Uterus (tissue), 4 donors: ENCODE results near the gene FCHSD2. TPM values are rescaled to one million over a fixed set of nuclear protein-coding genes. Genes with fewer than 3 reads are reported as not detected.

ENCODE experiments used
- DNase-seq, 2 donors: peaks; one replicate each; pipeline ENCODE4 v3.0.0-alpha.2; 2019 to 2020
- H3K27ac ChIP-seq, 2 donors: fragments of 200-600 bp; sonication (generic); 1 replicate in 1 of 2; 2 replicates in 1 of 2; pipeline ENCODE4 v1.5.1; 2016 to 2018
- H3K27me3 ChIP-seq, 2 donors: fragments of 200-600 bp; sonication (generic); one replicate each; pipeline ENCODE4 v1.5.1; 2018 to 2019; ENCODE audit warnings: control low read depth in 1 of 2
- H3K36me3 ChIP-seq, 2 donors: fragments of 200-600 bp; sonication (generic); one replicate each; pipeline ENCODE4 v1.5.1; 2019; ENCODE audit warnings: control low read depth in 1 of 2
- H3K4me1 ChIP-seq, 2 donors: fragments of 200-600 bp; sonication (generic); one replicate each; pipeline ENCODE4 v1.5.1; 2018 to 2019; ENCODE audit warnings: control low read depth in 1 of 2
- H3K4me3 ChIP-seq, 2 donors: fragments of 200-600 bp; sonication (generic); 1 replicate in 1 of 2; 2 replicates in 1 of 2; pipeline ENCODE4 v1.5.1; 2018 to 2019; ENCODE audit warnings: mild to moderate bottlenecking in 1 of 2
- H3K9me3 ChIP-seq, 2 donors: fragments of 200-600 bp; sonication (generic); one replicate each; pipeline ENCODE4 v1.5.1; 2019; ENCODE audit warnings: control low read depth in 1 of 2
- CTCF ChIP-seq, 4 experiments: fragments of 200-600 bp in 2 of 4; fragments of 450-650 bp in 2 of 4; sonication (generic) in 2 of 4; IDR thresholded peaks; one replicate each; pipeline ENCODE4 v1.5.1; 2016 to 2019; ENCODE audit warnings: antibody characterized with exemption in 4 of 4, mild to moderate bottlenecking in 2 of 4, moderate library complexity in 1 of 4
- POLR2A ChIP-seq, 2 donors: fragments of 450-650 bp; IDR thresholded peaks; one replicate each; pipeline ENCODE4 v1.6.1; 2016; ENCODE audit warnings: antibody characterized with exemption in 2 of 2, mild to moderate bottlenecking in 1 of 2, moderate library complexity in 1 of 2
- intact Hi-C: fragments of 100-400 bp; cut with DNase I; formaldehyde crosslinking; loops from one replicate; pipeline ENCODE4 v1.15.1; 2023; ENCODE audit warnings: low total_unique reads
- total RNA-seq, 4 donors: library from RNA; depleted of rRNA in 3 of 4; stranded (reverse); fragments of >200 nt in 3 of 4; gene quantifications; one replicate each; pipeline versions ENCODE4 v1.1.0 to v1.2.4, GENCODE V29; 2014 to 2023
- donor health status: DM: yes; HTN: yes; CAD: no.

The FCHSD2 gene
- total RNA-seq, 4 donors from 2014 or later: 13.6 to 73.9 (median 27.7) TPM

- H3K27ac ChIP-seq: peak overlapping the region in 1 of 2 donors; percentile 17
- H3K36me3 ChIP-seq: no peaks in the 10 kb centered on the region
- no peaks in the 10 kb centered on the region for H3K27me3 ChIP-seq
- H3K4me1 ChIP-seq: peaks cover 0 to 3% of the 10 kb centered on the region in 2 donors
- H3K9me3 ChIP-seq: no peaks in the 10 kb centered on the region
- DNase-seq: no peak
- H3K4me3 ChIP-seq: no peak overlapping the region
- intact Hi-C loops: no loop called here
- TF ChIP-seq POLR2A (IDR thresholded peaks at IDR 0.05): no peak
- no peak for TF ChIP-seq CTCF (IDR thresholded peaks at IDR 0.05)
These were observed 315.1 kb downstream of the FCHSD2 start for GRCh38 chr11:72826942-72827480.

- Histone ChIP-seq H3K9me3 (no peaks in the 10 kb centered on the region), H3K36me3 (no peaks in the 10 kb centered on the region), H3K27ac (no peak overlapping the region), H3K4me3 (no peak overlapping the region), H3K27me3 (no peaks in the 10 kb centered on the region), H3K4me1 (peaks cover 2 to 3% of the 10 kb centered on the region in 2 donors)
- TF ChIP-seq POLR2A (IDR thresholded peaks at IDR 0.05) (no peak), CTCF (IDR thresholded peaks at IDR 0.05) (no peak)
- DNase-seq: peak in 1 of 2 donors; percentile 20
- intact Hi-C loops: no loop called here
These were observed 315.8 kb downstream of the FCHSD2 start for GRCh38 chr11:72826191-72826941.

- Histone ChIP-seq H3K36me3 (no peaks in the 10 kb centered on the region), H3K9me3 (no peaks in the 10 kb centered on the region), H3K27me3 (no peaks in the 10 kb centered on the region), H3K4me1 (peaks cover 4 to 5% of the 10 kb centered on the region in 2 donors), H3K27ac (no peak overlapping the region), H3K4me3 (no peak overlapping the region)
- DNase-seq: no peak
- TF ChIP-seq POLR2A (IDR thresholded peaks at IDR 0.05) (no peak), CTCF (IDR thresholded peaks at IDR 0.05) (no peak)
- intact Hi-C loops: no loop called here
These were observed 316.5 kb downstream of the FCHSD2 start for GRCh38 chr11:72825661-72826060.

- no peaks in the 10 kb centered on the region for H3K9me3 ChIP-seq
- no peaks in the 10 kb centered on the region for H3K36me3 ChIP-seq
- DNase-seq: no peak
- TF ChIP-seq POLR2A (IDR thresholded peaks at IDR 0.05): no peak
- no peak for TF ChIP-seq CTCF (IDR thresholded peaks at IDR 0.05)
- intact Hi-C loops: no loop called here
- no peak overlapping the region for H3K27ac ChIP-seq
- H3K4me1 ChIP-seq: peaks cover 4 to 5% of the 10 kb centered on the region in 2 donors
- no peaks in the 10 kb centered on the region for H3K27me3 ChIP-seq
- no peak overlapping the region for H3K4me3 ChIP-seq
These were observed 317.2 kb downstream of the FCHSD2 start for GRCh38 chr11:72824811-72825505.

- intact Hi-C loops: no loop called here
- no peak for DNase-seq
These were observed 318.1 kb downstream of the FCHSD2 start for GRCh38 chr11:72824020-72824419.

More at GRCh38 chr11:72824020-72824419, 318.1 kb downstream of the FCHSD2 start:
- H3K27ac ChIP-seq: no peak overlapping the region
- no peaks in the 10 kb centered on the region for H3K9me3 ChIP-seq
- no peaks in the 10 kb centered on the region for H3K27me3 ChIP-seq
- no peak overlapping the region for H3K4me3 ChIP-seq
- peaks cover 4 to 5% of the 10 kb centered on the region in 2 donors for H3K4me1 ChIP-seq
- no peak for TF ChIP-seq CTCF (IDR thresholded peaks at IDR 0.05)
- no peak for TF ChIP-seq POLR2A (IDR thresholded peaks at IDR 0.05)
- H3K36me3 ChIP-seq: no peaks in the 10 kb centered on the region
